HG02885 (cell line): Measurements from ENCODE around the gene ARFGAP1.

Experiments used
- ATAC-seq: cut with Tn5 transposase; IDR thresholded peaks from one replicate; pipeline ENCODE4 v1.9.1; 2021; ENCODE audit warnings: mild to moderate bottlenecking; ENCODE audit not compliant: unreplicated experiment, poor library complexity

Gene ARFGAP1

DNA sequence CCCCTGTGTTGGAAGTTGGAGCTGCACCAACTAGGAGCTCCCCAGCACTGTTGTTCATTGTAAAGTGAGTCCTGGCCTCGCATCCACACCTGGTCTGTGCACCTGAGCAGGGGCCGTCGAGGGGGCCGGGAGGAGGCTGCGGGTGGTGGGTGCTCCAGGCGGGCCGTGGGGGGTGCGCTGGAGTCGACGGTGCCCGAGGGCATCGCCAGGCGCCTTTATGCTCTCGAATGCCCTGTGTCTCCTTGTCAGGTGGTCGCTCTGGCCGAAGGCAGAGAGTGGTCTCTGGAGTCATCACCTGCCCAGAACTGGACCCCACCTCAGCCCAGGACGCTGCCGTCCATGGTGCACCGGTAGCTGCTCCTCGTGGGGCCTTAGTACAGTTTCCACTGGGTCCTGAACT, 4.3 kb downstream of the ARFGAP1 start:
- no peak for ATAC-seq

GRCh38 chr20:63277466-63278272, 5.1 kb downstream of the ARFGAP1 start:
- no peak for ATAC-seq

DNA sequence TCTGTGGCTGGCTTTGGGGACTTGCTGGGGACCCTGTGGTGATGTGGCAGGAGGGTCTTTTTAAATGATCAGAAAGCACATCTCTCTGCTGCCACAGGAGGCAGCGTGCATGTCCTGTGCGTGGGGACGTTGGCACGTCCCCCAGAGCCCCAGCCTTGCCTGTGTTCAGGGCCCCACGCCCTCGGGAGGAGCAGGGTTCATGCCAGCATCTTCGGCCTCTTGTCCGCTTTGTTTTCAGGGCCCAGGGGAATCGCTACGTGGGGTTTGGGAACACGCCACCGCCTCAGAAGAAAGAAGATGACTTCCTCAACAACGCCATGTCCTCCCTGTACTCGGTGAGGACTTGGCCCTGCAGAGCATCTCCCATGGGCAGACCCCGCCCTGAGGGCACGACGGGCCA, 6.0 kb downstream of the ARFGAP1 start:
- ATAC-seq, result no peak

DNA sequence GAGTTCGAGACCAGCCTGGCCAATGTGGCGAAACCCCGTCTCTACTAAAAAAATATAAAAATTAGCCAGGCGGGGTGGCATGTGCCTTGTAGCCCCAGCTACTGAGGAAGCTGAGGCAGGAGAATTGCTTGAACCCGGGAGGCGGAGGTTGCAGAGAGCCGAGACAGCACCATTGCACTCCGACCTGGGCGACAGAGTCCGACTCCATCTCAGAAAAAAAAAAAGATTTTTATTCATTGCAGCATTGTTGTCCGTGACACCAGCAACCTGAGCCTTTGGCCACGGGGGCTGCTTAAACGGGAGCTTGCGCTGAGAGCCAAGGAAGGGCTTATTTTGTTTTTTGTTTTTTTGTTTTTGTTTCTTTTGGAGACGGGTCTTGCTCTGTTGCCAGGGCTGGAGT, 7.3 kb downstream of the ARFGAP1 start:
- ATAC-seq, result no peak

DNA sequence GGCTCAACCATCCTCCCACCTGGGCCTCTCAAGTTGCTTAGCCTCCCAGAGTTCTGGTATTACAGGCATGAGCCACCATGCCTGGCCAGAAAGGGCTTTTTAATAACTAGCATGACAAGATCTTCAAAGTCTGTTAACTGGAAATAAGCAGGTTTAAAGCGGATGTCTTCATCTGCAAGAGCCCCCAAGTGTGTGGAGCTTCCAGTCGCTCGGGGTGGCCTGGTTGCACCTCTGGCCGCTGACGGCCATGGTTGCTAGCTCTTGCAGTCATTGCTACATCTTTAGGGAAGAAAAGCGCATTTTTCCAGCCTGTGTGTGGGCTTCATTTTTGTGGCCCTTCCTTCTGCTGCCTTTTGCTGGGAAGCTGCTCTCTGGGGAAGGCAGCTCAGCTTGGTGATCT, 7.8 kb downstream of the ARFGAP1 start:
- ATAC-seq, result no peak

DNA sequence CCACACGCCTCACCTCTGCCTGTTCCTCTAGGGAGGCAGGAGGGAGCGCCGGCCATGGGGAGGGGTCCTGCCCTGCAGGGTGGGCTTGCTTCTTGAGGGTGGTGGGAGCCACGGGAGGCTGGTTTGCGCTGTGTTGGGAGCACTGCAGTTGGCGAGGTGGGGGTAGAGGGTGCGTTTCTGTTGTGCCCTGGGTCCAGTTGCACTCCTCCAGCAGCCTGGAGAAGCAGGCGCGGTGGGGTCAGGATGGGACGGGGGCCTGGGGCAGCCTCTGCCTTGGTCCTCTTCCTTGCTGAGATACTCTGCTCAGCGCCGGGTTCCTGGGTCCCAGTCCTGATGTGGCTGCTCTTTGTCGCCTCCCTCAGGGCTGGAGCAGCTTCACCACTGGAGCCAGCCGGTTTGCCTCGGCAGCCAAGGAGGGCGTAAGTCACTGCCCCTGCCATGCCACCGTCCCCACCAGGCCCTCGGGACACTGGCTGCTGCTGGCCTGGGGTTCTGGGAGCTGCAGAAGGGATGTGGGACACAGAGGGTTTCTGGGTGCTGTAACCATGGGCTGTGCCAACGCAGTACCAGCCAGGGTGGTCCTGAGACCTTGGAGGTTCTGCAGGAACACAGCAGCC, 8.4 kb downstream of the ARFGAP1 start:
- no peak for ATAC-seq

GRCh38 chr20:63281742-63282665, 9.4 kb downstream of the ARFGAP1 start:
- ATAC-seq, result no peak

GRCh38 chr20:63282946-63283345, 10.3 kb downstream of the ARFGAP1 start:
- no peak for ATAC-seq

GRCh38 chr20:63283397-63284082, 10.9 kb downstream of the ARFGAP1 start:
- no peak for ATAC-seq

DNA sequence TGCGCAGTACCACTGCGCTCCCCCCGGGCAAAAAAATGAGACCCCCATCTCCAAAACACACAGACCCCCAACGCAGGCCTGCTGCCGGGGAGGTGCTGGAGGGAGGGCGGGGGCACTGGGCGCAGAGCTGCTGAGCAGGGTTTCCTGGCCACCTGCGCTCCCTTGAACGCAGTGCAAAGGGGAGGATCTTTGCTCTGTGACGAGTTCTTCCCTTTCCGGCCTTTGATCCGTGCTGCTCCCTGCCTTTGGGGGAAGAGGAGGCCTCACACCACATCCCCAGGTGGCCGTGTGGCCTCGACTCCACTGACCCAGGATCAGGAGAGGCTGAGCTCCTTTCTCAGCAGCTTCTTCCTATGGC, 11.4 kb downstream of the ARFGAP1 start:
- ATAC-seq, result no peak

- no peak for ATAC-seq
Observed at GRCh38 chr20:63284544-63284949, 11.9 kb downstream of the ARFGAP1 start.

DNA sequence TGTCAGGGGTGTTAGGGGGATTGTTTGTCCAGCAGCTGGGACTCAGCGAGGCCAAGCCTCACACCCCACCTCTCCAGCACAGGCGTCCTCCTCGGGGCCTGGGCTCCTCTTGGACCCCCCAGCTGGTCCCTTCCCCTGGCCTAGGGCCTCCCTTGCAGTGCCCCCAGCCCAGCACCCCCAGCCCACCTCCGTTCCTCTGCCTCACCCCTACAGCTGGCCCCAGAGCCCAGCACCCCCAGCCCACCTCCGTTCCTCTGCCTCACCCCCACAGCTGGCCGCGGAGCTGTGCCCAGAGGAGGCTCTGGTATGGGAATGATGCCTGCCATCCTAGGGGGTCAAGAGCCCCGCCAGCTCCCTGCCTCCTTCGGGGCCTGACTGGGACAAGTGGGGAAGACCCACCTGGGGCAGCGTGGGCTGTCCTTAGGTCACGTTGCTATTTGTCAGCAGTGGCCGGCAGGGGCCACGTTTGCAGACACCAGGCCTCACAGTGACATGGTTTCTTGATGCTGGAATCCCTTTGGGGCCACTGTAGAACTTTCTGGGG, 12.4 kb downstream of the ARFGAP1 start:
- ATAC-seq, result no peak

- no peak for ATAC-seq
Observed at GRCh38 chr20:63285636-63286615, 13.3 kb downstream of the ARFGAP1 start.

GRCh38 chr20:63286781-63287696, 14.4 kb downstream of the ARFGAP1 start:
- ATAC-seq, result no peak

DNA sequence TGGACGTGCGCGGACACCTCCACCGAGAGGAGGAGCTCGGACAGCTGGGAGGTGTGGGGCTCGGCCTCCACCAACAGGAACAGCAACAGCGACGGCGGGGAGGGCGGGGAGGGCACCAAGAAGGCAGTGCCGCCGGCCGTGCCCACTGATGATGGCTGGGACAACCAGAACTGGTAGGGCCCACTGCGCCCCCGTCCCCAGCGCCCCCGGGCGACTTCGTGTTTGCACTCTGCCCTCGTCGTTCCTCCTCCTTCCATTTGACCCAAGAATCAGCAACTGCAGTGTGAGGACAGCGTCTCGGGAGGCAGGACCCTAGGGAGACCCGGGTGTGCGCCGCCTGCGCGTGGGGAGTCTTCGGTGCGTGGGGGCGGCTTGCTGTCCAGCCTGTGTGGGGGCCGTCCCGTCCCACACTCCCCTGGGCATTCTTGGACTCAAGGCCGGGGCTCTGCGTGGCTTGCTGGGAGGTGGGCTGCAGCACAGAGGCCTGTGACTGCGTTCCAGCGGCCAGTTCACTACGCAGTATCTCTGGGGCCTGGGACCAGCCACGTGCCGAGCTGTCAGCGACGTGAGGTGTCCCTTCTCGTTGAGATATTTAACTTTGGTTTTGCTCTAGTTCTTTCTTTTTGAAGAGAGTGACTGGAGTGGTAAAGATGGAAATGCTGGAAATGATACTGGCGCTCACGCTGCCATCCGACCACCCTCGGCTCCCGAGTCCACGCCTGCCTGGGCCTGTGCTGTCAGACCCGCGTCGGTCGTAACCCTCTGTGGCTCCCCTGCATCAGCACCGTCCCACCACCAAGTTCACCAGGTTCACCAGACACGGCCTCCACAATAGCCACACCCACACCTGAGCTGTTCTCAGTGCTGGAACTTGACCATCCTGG, 15.3 kb downstream of the ARFGAP1 start:
- ATAC-seq, result no peak

DNA sequence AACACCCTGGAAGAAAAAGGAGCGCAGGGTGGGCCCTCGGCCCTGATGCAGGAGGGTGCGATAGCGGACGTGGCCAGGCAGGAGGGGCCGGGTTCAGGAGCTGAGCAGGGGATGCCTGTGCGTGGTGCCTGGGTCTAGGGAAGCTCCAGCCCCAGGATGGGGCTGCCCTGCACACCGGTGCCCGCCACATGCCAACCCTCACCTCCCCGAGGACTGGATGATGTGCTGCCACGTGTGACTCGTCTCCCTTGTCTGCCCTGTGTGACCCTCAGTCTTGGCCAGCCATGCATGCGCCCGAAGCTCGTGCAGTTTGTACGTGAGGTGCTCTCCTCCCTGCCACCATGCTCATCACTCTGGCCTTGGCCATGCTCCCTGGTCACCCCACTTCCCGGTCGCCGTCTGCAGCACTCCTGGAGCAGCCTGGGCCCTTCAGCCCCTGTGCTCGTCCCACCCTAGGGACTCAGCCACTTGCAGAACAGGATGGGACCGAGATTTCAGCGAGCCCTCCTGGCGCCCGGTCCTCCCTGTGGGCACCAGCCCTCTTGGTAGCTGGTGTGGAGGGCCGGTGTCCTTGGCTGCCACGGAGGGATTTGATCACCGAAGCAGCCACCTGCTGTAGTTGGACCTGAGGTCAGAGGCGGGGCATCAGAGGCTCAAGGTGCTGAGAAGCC, 16.1 kb downstream of the ARFGAP1 start:
- no peak for ATAC-seq
